Astrocyte of the cerebellum (primary cell): Measurements from ENCODE around the gene CYBC1.

Experiments
- DNase-seq: peaks from one replicate; pipeline ENCODE4 v3.0.0-alpha.2; 2011; ENCODE audit warnings: low read depth
- H3K4me3 ChIP-seq: 2 replicates; pipeline ENCODE4 v1.5.1; 2011; ENCODE audit warnings: mild to moderate bottlenecking, low read depth, low read length, moderate library complexity
- in situ Hi-C: cut with HindIII; loops from 2 replicates; pipeline ENCODE4 v1.10.0; 2017; ENCODE audit warnings: low sequenced_read_pairs
- TF ChIP-seq, protein P1 (sequence below): IDR thresholded peaks from 2 replicates; pipeline ENCODE4 v1.5.1; 2012; ENCODE audit warnings: low read length, low read depth, moderate library complexity, mild to moderate bottlenecking; ENCODE audit errors: missing control alignments

CYBC1 gene

DNA sequence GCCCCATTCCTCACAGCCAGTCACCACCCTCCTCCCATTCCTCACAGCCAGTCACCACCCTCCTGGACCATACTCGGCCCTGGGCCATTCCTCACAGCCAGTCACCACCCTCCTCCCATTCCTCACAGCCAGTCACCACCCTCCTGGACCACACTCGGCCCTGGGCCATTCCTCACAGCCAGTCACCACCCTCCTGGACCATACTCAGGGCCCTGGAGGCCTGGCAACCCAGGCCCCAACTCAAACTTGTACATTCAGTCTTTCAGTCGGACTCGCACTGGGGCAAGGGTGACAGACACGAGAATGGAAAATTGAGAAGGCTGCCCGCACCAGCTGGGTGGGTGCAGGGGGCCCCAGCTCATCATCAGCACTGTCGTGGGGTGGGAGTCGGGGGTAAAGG, 38.6 kb upstream of the CYBC1 start:
- H3K4me3 ChIP-seq, result no peak overlapping the region
- TF ChIP-seq, protein P1, sequence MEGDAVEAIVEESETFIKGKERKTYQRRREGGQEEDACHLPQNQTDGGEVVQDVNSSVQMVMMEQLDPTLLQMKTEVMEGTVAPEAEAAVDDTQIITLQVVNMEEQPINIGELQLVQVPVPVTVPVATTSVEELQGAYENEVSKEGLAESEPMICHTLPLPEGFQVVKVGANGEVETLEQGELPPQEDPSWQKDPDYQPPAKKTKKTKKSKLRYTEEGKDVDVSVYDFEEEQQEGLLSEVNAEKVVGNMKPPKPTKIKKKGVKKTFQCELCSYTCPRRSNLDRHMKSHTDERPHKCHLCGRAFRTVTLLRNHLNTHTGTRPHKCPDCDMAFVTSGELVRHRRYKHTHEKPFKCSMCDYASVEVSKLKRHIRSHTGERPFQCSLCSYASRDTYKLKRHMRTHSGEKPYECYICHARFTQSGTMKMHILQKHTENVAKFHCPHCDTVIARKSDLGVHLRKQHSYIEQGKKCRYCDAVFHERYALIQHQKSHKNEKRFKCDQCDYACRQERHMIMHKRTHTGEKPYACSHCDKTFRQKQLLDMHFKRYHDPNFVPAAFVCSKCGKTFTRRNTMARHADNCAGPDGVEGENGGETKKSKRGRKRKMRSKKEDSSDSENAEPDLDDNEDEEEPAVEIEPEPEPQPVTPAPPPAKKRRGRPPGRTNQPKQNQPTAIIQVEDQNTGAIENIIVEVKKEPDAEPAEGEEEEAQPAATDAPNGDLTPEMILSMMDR, result no peak
- in situ Hi-C loops, result loop anchor here (10.0 kb wide), 1 partner anchor 56 kb away; no protein-coding TSS in a partner anchor
- no peak for DNase-seq

GRCh38 chr17:82487910-82488309, 37.4 kb upstream of the CYBC1 start:
- DNase-seq, result no peak
- in situ Hi-C loops, result loop anchor here (10.0 kb wide), 1 partner anchor 57 kb away; no protein-coding TSS in a partner anchor
- H3K4me3 ChIP-seq, result no peak overlapping the region
- TF ChIP-seq, protein P1, result no peak

- in situ Hi-C loops, result loop anchor here (10.0 kb wide), 1 partner anchor 58 kb away; no protein-coding TSS in a partner anchor
- no peak for DNase-seq
- no peak overlapping the region for H3K4me3 ChIP-seq
- TF ChIP-seq, protein P1, result no peak
These were observed 35.9 kb upstream of the CYBC1 start for GRCh38 chr17:82486231-82487094.

DNA sequence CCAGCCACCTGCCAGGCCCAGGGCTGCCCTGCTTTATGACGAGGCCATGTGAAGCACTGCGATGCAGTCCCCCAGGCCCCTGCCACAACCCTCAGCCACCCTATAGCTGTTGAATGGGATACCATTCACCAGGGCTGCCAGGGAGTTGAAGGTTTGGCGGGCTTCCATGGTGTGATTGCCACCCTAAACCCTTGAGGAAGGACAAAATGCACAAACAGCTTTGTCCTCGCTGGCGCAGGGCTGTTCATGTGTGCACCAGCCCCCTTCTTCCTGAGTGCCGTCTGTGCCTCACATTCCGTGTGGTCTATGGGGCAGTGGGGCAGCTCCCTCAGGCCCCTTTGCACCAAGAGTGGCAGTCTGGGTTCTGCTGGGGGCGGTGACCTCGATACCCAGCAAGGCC, 33.3 kb upstream of the CYBC1 start:
- TF ChIP-seq, protein P1, result no peak
- H3K4me3 ChIP-seq, result no peak overlapping the region
- no peak for DNase-seq
- in situ Hi-C loops, result loop anchor here (10.0 kb wide), 1 partner anchor 61 kb away; no protein-coding TSS in a partner anchor

DNA sequence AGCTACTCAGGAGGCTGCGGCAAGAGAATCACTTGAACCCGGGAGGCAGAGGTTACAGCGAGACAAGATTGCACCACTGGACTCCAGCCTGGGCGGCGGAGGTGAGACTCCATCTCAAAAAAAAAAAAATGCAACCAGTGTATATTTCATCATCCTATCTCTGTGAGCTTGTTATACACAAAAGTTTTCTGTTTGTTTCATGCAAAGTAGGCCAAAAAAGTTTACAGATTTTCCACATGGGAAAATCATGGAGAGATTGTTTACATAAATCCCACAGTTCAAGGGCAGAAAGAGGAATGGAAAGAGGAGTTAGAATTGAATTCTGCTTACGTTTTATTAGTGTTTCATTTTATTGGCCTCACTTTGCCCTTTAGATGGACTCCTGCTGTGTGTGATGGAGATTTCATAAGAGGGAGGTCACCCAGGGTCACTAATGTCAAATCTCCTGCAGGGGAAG, 32.7 kb upstream of the CYBC1 start:
- in situ Hi-C loops, result loop anchor here (10.0 kb wide), 1 partner anchor 62 kb away; no protein-coding TSS in a partner anchor
- no peak overlapping the region for H3K4me3 ChIP-seq
- TF ChIP-seq, protein P1, result no peak
- DNase-seq, result no peak

- no peak overlapping the region for H3K4me3 ChIP-seq
- in situ Hi-C loops, result loop anchor here (10.0 kb wide), 1 partner anchor 64 kb away; no protein-coding TSS in a partner anchor
- TF ChIP-seq, protein P1, result no peak
- DNase-seq, result no peak
These were observed 29.8 kb upstream of the CYBC1 start for GRCh38 chr17:82480318-82480717.
